Testis (tissue), 3 donors: ENCODE measurements around the gene SPOCK2. TPM values are rescaled to one million over a fixed set of nuclear protein-coding genes. Genes with fewer than 3 reads are reported as not detected.

Experiments used
- DNase-seq: peaks from one replicate; pipeline ENCODE4 v3.0.0-alpha.2; 2019
- H3K27ac ChIP-seq, 2 donors: fragments of 200-600 bp; sonication (generic); one replicate each; pipeline ENCODE4 v1.5.1; 2019
- H3K27me3 ChIP-seq: fragments of 200-600 bp; sonication (generic); one replicate; pipeline ENCODE4 v1.5.1; 2019
- H3K36me3 ChIP-seq: fragments of 200-600 bp; sonication (generic); one replicate; pipeline ENCODE4 v1.5.1; 2017; ENCODE audit warnings: low read depth; ENCODE audit errors: missing control alignments
- H3K4me1 ChIP-seq: fragments of 200-600 bp; sonication (generic); one replicate; pipeline ENCODE4 v1.5.1; 2019
- H3K4me3 ChIP-seq, 2 donors: fragments of 200-600 bp; sonication (generic); one replicate each; pipeline ENCODE4 v1.5.1; 2017 to 2019
- H3K9me3 ChIP-seq: fragments of 200-600 bp; sonication (generic); one replicate; pipeline ENCODE4 v1.5.1; 2017
- POLR2A ChIP-seq: fragments of 450-650 bp; IDR thresholded peaks from one replicate; pipeline ENCODE4 v1.6.1; 2017; ENCODE audit warnings: antibody characterized with exemption, mild to moderate bottlenecking, moderate library complexity
- WGBS, 2 donors: methylation state at CpG; one replicate each; pipeline ENCODE4 v1.1.5; 2018; 5-methylcytosine and 5-hydroxymethylcytosine counted together
- intact Hi-C: fragments of 100-400 bp; cut with DNase I; formaldehyde crosslinking; loops from one replicate; pipeline ENCODE4 v1.15.1; 2023; ENCODE audit warnings: low total_unique reads
- polyA plus RNA-seq: library from polyadenylated mRNA; stranded (reverse); fragments of 350-450 nt; fragmentation: Illumina TruSeq; extraction: RNeasy Lipid Tissue Mini Kit (QIAGEN cat#74804); gene quantifications from one replicate; pipeline ENCODE4 v1.2.3, GENCODE V29; 2014; ENCODE audit warnings: low read depth, low replicate concordance; ENCODE audit not compliant: insufficient read depth
- total RNA-seq, 2 donors: library from RNA; depleted of rRNA; stranded (reverse); fragments of >200 nt; gene quantifications; one replicate each; pipeline ENCODE4 v1.2.3, GENCODE V29; 2016
- TF ChIP-seq, protein P1 (sequence below), 3 experiments: fragments of 450-650 bp in 2 of 3; fragments of 200-600 bp in 1 of 3; sonication (generic) in 1 of 3; IDR thresholded peaks; one replicate each; pipeline ENCODE4 v1.5.1; 2016 to 2019; ENCODE audit warnings: antibody characterized with exemption in 3 of 3, mild to moderate bottlenecking in 2 of 3, moderate library complexity in 1 of 3

SPOCK2 gene
- total and polyA plus RNA-seq, 3 donors from 2014 or later: 73.6 to 212 (median 113) TPM

DNA sequence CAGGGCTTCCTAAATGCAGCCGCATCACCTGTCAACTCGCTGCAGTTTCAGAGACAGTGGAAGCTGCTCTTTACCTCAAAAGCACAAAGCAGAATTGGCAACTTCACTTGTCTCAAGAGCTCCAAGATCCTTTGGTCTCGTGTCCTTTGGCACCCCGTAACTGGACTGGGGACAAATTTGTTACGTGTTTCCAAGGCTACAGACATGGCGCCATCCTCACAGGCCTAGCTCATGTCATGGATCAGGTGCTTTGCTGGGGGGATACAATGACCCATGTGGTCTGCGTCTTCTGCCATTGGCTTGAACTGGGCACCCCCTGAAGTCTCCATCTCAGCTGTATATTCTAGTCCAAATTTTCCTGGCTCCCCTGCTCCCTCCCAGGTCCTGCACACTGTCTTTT lies 75.6 kb downstream of the SPOCK2 start:
- intact Hi-C loops: no loop called here
- no peak for DNase-seq
- H3K4me1 ChIP-seq: peaks cover 68% of the 10 kb centered on the region
- TF ChIP-seq, protein P1, sequence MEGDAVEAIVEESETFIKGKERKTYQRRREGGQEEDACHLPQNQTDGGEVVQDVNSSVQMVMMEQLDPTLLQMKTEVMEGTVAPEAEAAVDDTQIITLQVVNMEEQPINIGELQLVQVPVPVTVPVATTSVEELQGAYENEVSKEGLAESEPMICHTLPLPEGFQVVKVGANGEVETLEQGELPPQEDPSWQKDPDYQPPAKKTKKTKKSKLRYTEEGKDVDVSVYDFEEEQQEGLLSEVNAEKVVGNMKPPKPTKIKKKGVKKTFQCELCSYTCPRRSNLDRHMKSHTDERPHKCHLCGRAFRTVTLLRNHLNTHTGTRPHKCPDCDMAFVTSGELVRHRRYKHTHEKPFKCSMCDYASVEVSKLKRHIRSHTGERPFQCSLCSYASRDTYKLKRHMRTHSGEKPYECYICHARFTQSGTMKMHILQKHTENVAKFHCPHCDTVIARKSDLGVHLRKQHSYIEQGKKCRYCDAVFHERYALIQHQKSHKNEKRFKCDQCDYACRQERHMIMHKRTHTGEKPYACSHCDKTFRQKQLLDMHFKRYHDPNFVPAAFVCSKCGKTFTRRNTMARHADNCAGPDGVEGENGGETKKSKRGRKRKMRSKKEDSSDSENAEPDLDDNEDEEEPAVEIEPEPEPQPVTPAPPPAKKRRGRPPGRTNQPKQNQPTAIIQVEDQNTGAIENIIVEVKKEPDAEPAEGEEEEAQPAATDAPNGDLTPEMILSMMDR (IDR thresholded peaks at IDR 0.05): no peak
- TF ChIP-seq POLR2A: no peak
- no peaks in the 10 kb centered on the region for H3K27me3 ChIP-seq
- no peak overlapping the region for H3K4me3 ChIP-seq
- WGBS, 2 donors: 72 to 75% methylated on average over 7 of the region's 7 CpGs
- no peak overlapping the region for H3K27ac ChIP-seq
- H3K9me3 ChIP-seq: no peaks in the 10 kb centered on the region
- no peaks in the 10 kb centered on the region for H3K36me3 ChIP-seq

DNA sequence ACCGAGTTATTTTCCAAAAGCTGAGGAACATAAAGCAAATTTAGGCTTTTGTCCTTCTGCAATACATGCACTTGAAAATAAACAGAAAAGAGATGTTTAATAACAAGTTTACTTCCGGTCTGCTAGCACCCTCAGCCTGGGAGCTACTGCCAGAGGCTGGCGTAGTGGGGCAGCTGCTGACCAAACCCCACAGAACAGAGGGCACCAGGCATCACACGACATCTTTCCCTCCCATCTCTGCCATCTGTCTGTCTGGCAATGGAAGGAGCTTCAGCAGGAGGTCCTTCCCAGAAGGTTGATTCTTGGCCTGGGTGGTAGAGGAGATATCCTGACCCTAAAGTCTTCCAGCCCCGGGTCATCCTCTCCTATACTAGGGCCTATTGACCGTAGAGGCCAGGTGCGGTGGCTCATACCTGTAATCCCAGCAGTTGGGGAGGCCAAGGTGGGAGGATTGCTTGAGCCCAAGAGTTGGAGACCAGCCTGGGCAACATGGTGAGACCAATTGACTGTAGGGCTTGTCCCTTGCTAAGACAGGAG lies 76.3 kb downstream of the SPOCK2 start:
- Histone ChIP-seq H3K9me3 (no peaks in the 10 kb centered on the region), H3K4me1 (peaks cover 67% of the 10 kb centered on the region), H3K36me3 (no peaks in the 10 kb centered on the region), H3K27ac (no peak overlapping the region), H3K4me3 (no peak overlapping the region), H3K27me3 (no peaks in the 10 kb centered on the region)
- intact Hi-C loops: no loop called here
- no peak for DNase-seq
- WGBS, 2 donors: 94 to 98% methylated on average over 6 to 7 of the region's 7 CpGs
- TF ChIP-seq, protein P1 (IDR thresholded peaks at IDR 0.05): no peak
- TF ChIP-seq POLR2A: no peak

DNA sequence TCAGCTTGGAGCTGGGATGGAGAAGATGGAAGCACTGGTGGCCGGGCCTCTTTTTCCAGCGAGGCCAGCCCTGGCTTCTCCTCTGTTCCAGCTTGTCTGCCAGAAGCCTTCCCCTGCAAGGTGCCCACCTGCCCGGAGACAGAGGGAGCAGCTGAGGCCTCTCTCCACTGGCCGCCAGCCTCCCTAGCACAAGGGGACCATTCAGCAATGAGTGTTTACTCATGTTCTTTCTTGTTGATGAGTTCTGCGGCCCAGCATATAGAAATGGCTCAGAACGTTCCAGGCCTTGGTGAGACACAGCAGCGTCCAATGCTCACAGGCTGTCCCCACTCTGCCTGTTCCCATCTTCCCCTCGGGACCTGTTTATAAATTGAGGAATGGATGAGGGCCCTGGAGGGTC lies 76.9 kb downstream of the SPOCK2 start:
- Histone ChIP-seq H3K4me1 (peaks cover 68% of the 10 kb centered on the region), H3K27me3 (no peaks in the 10 kb centered on the region)

DNA sequence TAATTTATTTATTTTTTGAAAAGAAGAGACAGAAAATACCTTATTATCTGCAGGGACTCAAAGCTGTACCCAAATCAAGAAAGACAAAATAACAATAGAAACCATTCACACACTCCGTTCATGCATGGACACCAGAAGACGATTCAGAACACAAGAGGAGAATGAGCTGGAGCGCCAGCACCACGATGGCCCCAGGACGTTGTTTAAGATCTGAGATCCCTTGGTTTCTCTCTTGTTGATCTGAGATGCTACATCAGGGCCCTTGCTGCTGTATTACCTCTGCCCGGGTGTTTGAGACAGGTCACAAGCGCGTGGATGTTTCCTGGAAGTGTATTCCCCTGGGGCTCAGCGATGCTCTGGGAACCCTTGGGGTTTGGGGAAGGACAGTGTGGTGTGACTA lies 77.3 kb downstream of the SPOCK2 start:
- H3K27ac ChIP-seq: peak overlapping the region; percentile 78 to 81
- WGBS, 2 donors: 84 to 88% methylated on average over 9 of the region's 9 CpGs
- H3K4me1 ChIP-seq: peaks cover 70% of the 10 kb centered on the region
- H3K36me3 ChIP-seq: no peaks in the 10 kb centered on the region
- no peak overlapping the region for H3K4me3 ChIP-seq
- intact Hi-C loops: no loop called here
- no peaks in the 10 kb centered on the region for H3K9me3 ChIP-seq
- H3K27me3 ChIP-seq: no peaks in the 10 kb centered on the region
- DNase-seq: no peak
- TF ChIP-seq, protein P1 (IDR thresholded peaks at IDR 0.05): no peak
- no peak for TF ChIP-seq POLR2A

More for the DNA sequence above, 76.9 kb downstream of the SPOCK2 start:
- intact Hi-C loops: no loop called here
- Histone ChIP-seq H3K36me3 (no peaks in the 10 kb centered on the region), H3K4me3 (no peak overlapping the region), H3K9me3 (no peaks in the 10 kb centered on the region), H3K27ac (peak overlapping the region in 1 of 2 donors; percentile 78)
- TF ChIP-seq POLR2A: no peak
- TF ChIP-seq, protein P1 (IDR thresholded peaks at IDR 0.05): no peak
- no peak for DNase-seq
- 78 to 92% methylated on average over 8 of the region's 8 CpGs for WGBS, 2 donors

DNA sequence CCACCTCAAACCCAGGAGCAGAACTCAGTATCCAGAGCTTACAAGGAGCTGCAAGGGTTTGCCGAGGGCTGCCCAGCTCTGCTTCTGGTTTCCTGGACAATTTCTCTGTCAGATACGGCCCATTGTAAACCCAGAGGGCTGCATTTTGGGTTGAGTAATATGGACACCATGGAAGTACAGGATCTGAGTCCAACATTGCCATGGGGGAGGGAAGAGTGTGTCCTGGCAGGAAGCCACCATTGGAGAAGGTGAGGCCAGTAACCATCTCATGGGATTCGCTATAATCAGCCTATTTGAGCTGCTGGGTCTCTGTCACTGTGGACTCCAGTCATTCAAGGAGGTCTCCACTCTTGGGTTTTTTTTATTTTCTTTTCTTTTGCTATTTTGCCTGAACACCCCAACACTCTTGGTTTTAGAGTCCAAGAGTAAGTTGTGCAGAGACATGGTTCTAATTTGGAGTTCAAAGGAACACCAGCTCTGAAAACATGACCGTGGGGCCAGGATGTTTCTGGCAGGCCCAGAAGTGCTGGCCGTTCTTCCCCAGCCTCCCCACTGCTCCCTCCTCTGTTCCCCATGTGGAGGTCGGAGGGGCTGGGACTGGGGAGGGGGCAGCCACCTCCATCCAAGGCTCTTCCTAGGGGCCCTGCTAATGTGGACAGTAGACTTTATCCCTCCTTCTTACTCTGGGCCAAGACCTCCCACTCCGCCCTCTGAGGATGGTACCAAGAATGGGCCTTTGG lies 77.9 kb downstream of the SPOCK2 start:
- Histone ChIP-seq H3K27ac (peak overlapping the region; percentile 78 to 81), H3K27me3 (no peaks in the 10 kb centered on the region), H3K36me3 (no peaks in the 10 kb centered on the region), H3K4me1 (peaks cover 71% of the 10 kb centered on the region), H3K9me3 (no peaks in the 10 kb centered on the region), H3K4me3 (no peak overlapping the region)
- WGBS, 2 donors: 51 to 67% methylated on average over 5 to 7 of the region's 7 CpGs
- intact Hi-C loops: no loop called here
- TF ChIP-seq, protein P1 (IDR thresholded peaks at IDR 0.05): no peak
- no peak for TF ChIP-seq POLR2A
- DNase-seq: no peak
